Islet precursor cell (in vitro differentiated cells): ENCODE results near the gene NNT.
"Not testable (repeated sequence)": the region's sequence is repeated elsewhere in the genome, so short reads cannot be mapped to it uniquely, and the experiment has no call there.

ENCODE experiments used
- DNase-seq: peaks from one replicate; pipeline ENCODE4 v3.0.0-alpha.2; 2018

The NNT gene

DNA sequence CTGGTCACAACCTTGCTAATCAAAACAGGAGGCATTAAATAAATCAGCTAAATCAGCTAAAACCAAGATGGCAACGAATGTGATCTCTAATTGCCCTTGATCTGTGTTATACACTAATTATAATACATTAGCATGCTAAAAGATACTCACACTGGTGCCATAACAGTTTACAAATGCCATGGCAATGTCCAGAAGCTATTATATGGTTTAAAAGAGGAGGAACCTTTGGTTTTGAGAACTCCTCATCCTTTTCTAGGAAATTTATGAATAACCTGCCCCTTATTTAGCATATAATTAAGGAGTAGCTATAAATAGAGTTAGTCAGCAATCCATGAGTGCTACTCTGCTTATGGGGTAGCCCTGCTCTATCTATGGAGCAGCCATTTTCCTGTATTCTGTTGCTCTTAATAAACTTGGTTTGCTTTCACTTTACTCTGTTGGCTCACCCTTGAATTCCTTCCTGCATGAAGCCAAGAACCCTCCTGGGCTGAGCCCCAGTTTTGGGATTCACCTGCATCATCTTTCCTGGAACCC, 18.7 kb upstream of the NNT start:
- DNase-seq: no peak

DNA sequence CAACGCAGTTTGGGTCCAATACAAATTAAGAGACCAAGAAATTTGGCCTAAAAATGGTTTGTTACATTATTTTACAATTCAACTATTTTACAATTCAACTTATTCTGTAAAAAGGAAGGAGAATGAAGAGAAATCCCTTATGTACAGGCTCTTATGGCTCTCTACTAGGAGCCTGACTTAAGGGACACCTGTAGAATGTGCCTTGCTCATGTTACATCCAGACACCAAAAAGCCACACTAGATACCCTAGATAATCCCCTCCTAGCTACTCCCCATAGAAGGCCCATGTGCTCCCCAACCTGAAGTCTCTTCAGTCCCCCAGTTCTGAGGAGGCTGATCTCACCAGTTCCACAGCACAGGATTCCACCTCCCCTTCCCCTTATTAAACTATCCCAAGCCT, 14.1 kb upstream of the NNT start:
- DNase-seq: no peak

DNA sequence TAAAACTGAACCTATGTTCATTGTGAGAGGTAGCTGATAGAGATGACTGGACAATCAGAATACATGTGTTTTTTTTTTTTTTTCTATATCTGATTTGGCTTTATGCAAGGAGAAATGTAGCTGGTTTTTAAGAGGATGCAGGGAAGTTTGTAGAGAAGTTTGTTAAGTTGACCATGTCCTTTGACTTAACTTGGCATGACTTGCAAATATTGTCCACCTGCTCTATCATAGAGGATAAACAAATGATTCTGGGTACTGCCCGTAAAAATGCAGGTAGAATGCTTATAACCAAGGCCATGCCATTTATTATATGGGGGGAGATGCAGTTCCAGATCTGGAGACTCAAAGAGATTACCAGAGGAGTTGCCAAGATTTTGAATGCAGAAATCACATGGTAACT, 13.7 kb upstream of the NNT start:
- DNase-seq: no peak

- no peak for DNase-seq
Observed at GRCh38 chr5:43590700-43591099, 12.3 kb upstream of the NNT start.

- no peak for DNase-seq
Observed at GRCh38 chr5:43592363-43592762, 10.6 kb upstream of the NNT start.

GRCh38 chr5:43598927-43599326, 4.1 kb upstream of the NNT start:
- DNase-seq: not testable (repeated sequence)

GRCh38 chr5:43601454-43602260, 1.3 kb upstream of the NNT start:
- no peak for DNase-seq

DNA sequence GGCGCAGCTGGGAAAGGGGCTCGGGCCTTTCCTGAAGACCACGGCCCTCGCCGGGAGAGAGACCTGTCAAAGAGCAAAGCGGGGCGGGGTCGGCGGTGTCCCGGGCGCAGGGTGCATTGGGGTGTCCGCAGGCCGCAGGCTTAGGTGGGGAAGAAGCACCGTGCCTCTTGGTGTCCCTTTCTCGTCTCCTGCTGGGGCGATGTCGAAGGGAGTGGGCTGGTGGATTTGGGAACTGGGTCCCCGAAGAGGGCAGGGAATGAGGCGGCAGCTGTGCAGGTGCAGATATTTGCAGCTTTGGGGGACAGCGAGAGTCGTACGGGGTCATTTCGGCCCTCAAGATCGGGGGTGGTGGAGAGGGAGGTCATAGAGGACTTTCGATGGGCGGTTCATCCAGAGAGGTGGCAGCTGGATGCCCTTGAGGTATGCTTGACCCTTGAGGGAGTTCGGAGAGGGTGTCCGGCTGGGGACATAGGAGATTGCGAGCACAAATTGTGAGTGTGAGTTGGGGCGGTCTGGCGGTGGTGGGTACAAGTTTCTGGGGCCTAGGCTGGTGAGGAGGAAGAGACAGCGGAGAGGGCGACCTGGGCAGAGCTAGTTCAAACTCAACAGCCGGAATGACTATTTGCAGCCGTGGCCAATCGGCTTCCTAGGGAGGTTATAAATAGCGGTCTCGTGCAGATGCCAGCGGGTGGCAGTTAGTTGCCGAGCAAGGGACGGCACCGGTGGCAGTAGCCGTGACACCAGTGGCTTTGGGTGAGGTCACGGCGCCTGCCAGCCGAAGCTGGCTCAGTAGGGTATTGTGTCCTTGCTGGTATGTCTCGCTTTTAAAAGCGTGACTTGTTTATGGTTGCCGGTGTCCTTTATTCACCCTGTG, 601 bp downstream of the NNT start:
- DNase-seq: peak; percentile 68

DNA sequence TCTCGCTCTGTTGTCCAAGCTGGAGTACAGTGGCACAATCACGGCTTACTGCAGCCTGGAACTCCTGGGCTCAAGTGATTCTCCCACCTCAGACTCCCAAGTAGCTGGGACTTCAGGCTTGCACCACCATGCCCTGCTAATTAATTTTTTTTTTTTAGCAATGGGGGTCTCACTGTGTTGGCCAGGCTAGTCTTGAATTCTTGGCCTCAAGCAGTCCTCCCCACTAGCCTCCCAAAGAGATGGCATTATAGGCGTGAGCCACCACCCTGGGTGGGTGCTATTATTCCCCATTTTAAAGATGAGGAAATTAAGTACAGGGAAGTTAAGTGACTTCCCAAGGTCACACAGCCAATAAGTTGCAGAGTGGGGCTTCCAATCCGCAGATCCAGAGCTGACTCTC, 1.7 kb downstream of the NNT start:
- DNase-seq: no peak

GRCh38 chr5:43606351-43606750, 3.4 kb downstream of the NNT start:
- DNase-seq: no peak

DNA sequence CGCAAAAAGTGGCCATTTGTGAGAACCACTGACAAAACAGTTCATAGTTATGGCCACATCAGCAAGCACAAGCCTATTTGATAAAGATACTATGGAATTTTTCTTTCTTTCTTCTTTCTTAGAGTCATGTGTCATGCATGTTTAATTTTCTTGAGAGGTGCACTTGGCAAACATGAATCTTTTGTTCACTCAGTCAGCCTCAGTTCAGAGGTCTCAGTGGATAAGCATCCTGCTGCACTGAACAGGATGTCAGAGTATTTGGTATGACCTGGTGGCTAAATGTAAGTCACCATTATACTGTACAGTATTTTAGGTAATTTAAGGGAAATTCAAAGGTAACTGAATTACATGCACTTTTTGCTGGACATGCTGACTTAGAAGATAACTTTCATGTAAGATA, 5.4 kb downstream of the NNT start:
- DNase-seq: no peak

DNA sequence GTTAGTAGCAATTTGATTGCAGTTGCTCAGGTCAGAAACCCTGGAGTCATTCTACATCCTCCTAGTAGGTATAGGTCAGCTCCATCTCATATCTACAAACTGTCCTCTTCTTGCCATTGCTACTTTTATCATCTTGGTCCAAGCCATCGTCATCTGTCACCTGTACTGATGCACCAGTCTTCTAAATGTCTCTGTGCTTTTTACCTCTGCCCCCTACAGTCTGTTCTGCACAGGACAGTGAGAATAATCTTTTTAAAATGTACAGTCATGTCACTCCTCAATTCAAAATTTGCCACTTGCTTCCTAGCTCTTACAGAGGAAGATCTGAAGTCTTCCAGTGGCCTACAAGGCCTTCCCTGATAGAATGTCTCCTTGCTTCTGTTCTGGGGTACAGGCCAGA, 6.8 kb downstream of the NNT start:
- DNase-seq: no peak

DNA sequence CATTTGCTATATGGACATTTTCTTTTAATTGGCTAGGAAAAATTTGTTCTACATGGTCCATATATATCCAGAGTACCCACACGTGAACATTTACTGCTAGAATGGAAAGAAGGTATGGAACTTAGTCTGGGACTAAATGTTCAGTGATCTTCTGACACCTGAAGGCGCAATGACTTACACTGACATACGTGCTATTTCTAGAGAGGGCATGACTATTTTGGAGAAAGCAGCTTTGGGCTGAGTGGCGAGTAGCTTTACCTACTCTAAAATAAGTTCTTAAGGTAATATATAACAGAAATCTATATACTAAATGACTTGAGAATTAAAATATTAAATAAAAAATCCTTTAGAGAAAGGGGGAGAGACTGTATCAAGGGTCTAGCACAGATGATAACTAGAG, 10.4 kb downstream of the NNT start:
- no peak for DNase-seq

GRCh38 chr5:43615445-43616184, 12.6 kb downstream of the NNT start:
- no peak for DNase-seq

- no peak for DNase-seq
Observed at GRCh38 chr5:43616535-43616934, 13.6 kb downstream of the NNT start.

DNA sequence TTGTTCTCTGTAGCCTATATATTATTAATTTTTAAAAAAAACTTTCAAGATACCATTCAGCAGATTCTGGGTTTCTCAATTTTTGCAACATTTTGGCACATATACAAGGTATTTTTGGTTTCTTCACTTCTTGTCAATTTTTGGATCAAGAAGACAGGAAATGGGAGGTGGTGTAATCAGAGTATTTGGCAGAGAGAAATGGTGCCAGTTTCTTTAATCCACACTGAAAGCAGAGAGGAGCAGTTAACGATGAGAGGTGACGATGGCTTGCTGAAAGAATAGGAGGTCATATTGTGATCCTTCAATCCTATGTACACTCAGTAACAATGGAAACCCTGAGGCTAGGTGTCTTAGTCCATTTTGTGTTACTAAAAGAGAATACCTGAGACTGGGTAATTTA, 16.4 kb downstream of the NNT start:
- no peak for DNase-seq

DNA sequence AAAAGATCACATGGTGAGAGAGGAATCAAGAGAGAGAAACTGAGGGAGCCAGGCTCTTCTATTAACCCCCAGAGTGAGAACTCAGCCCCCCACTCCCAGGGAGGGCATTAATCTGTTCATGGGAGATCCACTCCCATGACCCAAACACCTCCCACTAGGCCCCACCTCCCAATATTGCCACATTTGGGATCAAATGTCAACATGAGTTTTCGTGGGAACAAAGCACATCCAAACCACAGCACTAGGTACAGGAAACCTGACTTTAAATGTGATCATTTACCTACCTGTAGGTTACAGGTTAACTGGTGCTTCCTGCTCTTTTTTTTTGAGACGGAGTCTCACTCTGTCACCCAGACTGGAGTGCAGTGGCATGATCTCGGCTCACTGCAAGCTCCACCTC, 16.9 kb downstream of the NNT start:
- DNase-seq: no peak

DNA sequence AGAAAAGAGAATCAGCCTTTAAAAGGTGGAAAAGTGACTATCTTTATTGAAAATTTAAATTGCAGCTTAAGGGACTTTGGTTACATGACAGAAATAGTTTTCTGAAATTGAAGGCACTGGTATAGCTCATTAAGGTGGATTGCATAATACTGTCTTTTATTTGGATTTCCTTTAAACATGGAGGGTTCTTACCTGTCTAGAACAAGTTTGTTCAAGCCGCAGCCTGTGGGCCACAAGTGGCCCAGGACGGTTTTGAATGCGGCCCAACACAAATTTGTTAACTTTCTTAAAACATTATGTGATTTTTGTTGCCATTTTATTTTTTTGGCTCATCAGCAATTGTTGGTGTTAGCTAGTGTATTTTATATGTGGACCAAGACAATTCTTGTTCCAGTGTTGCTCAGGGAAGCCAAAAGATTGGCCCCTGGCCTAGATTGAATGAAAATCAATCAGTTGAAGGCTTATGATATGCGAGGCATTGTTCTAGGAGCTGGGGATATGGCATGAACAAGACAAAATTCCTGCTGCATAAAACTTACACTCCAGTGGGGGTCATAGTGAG, 18.0 kb downstream of the NNT start:
- DNase-seq: no peak

DNA sequence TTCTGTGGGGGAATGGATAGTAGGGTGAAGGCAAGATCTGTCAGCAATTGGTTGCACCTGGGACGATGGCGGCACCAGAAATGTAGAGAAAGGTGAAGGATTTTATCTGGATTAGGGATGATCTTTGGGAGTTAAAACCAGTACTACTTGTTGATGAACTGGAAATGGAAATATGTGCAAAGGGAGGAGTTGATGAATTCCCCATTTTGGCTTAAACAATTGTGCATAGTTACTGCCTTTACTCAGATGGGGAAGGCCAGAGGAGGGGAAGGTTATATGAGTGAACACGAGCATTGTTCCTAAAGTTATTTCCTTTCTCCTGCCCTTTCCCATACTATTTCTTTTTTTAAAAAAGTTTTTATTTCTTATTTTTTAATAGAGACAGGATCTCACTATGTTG, 19.1 kb downstream of the NNT start:
- DNase-seq: no peak

- DNase-seq: no peak
Observed at GRCh38 chr5:43623048-43623680, 20.2 kb downstream of the NNT start.

GRCh38 chr5:43627028-43627427, 24.0 kb downstream of the NNT start:
- peak; percentile 88 for DNase-seq

DNA sequence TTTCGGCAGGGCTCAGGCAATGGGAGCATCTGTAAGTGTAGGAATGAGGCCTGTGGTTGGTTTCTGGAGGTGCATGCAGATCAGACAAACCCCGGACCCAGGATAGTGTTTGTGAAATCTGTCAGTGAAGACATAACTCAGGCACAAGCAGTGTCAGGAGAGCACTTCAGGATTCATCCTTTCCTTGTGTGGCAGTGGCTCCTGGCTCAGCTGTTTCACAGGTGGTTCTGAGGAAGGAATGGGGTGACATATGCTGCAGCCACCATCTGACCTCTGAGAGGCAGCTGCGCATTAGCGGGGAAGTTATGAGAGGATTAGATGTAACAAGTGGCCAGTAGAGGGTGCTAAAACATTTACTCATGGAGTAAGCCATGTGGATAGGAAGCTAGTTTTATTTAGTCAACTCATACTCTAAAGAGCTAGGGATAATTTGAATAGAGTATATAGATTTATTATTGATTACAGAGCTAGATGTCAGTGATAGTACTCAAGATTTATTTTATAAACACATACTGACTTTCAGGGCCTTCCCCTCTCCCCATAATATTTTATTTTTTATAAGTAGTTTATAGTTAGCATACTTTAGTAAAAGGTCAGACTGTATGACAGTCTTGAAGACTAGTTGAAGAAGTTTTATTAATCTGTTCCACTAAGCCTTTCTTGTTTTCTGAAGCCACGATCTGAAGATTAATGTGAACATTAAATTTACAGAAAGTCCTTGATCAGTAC, 28.4 kb downstream of the NNT start:
- DNase-seq: peak; percentile 76
